GM10266 (cell line): ENCODE data around the gene NSMCE1.

Experiments used
- DNase-seq: peaks from one replicate; pipeline ENCODE4 v3.0.0; 2012; ENCODE audit errors: extremely low spot score
- CTCF ChIP-seq: IDR thresholded peaks from 2 replicates; pipeline ENCODE4 v1.5.1; 2012; ENCODE audit warnings: mild to moderate bottlenecking, low read depth; ENCODE audit not compliant: control insufficient read depth, insufficient read depth; ENCODE audit errors: missing control alignments

The NSMCE1 gene

DNA sequence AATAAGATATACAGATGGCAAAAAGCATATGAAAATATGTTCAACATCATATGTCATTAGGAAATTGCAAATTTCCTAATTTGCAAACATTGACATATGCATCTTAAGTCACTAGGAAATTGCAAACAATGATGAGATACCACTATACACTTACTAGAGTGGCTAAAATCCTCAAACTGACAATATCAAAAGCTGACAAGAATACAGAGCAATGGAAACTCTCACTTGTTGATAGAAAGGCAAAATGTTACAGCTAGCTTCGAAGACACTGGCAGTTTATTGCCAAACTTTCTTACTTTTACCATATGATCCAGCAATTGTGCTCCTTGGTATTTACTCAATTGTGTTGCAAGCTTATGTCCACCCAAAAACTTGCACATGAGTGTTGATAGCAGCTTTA is 40.2 kb upstream of the NSMCE1 start:
- TF ChIP-seq CTCF = no peak

DNA sequence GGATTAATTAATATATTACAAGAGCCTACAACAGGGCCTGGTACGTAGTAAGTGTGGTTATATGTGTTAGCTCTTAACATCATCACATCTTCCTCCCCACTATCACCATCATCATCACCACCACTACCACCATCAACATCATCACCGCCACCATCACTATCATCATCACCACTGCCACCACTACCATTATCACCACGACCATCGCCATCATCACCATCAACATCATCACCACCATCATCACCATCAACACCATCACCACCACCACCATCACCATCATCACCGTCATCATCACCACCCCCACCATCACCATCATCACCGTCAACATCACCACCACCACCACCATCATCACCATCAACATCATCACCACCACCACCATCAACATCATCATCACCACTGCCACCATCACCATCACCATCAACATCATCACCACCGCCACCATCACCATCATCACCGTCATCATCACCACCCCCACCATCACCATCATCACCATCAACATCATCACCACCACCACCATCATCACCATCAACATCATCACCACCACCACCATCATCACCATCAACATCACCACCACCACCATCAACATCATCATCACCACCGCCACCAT is 37.4 kb upstream of the NSMCE1 start:
- DNase-seq = no peak
- no peak for TF ChIP-seq CTCF

More for the DNA sequence above, 40.2 kb upstream of the NSMCE1 start:
- DNase-seq = no peak

- TF ChIP-seq CTCF = no peak
- DNase-seq = no peak
These were observed 36.5 kb upstream of the NSMCE1 start for GRCh38 chr16:27304881-27305745.

GRCh38 chr16:27304102-27304501 is 35.5 kb upstream of the NSMCE1 start:
- no peak for DNase-seq
- no peak for TF ChIP-seq CTCF

DNA sequence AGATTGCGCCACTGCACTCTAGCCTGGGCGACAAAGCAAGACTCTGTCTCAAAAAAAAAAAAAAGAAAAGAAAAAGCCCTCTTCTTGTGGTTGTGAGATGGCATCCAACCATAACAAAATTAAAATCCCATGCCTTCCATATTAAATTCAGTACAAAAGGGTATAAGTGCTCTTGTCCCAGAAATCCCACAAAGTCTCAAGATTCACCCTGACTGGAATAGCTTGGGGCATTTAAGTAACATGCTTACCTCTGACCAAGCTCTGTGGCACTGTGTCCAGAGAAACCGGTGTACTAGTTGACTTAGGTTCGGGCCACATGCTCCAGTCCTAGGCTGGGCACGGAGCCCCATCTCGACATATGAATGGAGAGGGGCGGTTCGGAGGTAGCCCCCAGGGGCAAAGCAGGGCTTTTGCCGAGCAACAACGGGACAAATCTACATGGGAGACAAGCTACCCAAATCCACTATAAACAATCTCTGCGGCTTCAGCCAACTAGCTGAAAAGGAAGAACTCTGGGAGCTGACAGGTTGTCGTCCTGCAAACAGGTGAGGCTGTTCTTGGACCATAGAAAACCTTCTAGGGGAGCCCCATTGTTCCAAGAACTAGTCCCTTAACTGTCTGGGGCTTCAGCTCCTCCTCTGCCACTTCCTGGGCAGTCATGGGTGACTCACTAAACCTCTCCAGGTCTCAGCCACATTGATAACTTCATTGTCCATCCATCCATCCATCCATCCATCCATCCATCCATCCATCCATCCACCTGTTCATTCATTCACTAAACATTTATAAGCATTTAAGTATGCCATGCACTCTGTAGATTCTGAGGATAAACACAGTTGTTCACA is 34.9 kb upstream of the NSMCE1 start:
- TF ChIP-seq CTCF = no peak
- DNase-seq = no peak

- no peak for DNase-seq
- no peak for TF ChIP-seq CTCF
These were observed 33.6 kb upstream of the NSMCE1 start for GRCh38 chr16:27302126-27302525.
